ENCODE measurements around the gene TMEM63A. TPM values are rescaled to one million over a fixed set of nuclear protein-coding genes. Genes with fewer than 3 reads are reported as not detected.

Gene TMEM63A
- polyA plus RNA-seq (2011; rRNA removed) (9.5 and 12.4 TPM in 2 replicates), polyA plus RNA-seq (2017; fragmentation: RNase III; extraction: RNeasy Plus Mini Kit Qiagen cat#74134 plus additional on column Dnase treatment) (6.9 to 7.5 TPM (median 7.4 TPM) in 3 replicates), polyA minus RNA-seq (2011; rRNA and poly(A)+ RNA removed) (16.4 and 25.5 TPM in 2 replicates)
- 6.0 and 7.3 TPM in 2 replicates for polyA plus RNA-seq (2012; cell fraction: cytosol; rRNA removed)
- 45.6 and 50.6 TPM in 2 replicates for polyA plus RNA-seq (2012; cell fraction: nucleus; rRNA removed)

GRCh38 chr1:225881959-225882693 is at the start of gene TMEM63A:
TSS of gene TMEM63A (minus strand) at chr1:225882380. CDS start at chr1:225877580, 4,800 bp downstream.
- CTCF ChIA-PET = interaction anchor here (0.7 to 19.4 kb wide), 24 partner anchors 9 to 407 kb away, joined by 3 to 207 read pairs (median 5); partner anchors contain the start of gene SRP9

More at GRCh38 chr1:225881959-225882693, at the start of gene TMEM63A:
- DNase-seq (ENCODE audit: low read depth in 1 of 2, low spot score in 1 of 2) (peak; percentile 83 to 92), ATAC-seq (peak; percentile 82 to 90), FAIRE-seq (no peak)
- Histone ChIP-seq H3K4me3 (peak within 1 kb of the TSS; percentile 86), H3K9me3 (no peaks in the 10 kb centered on the region), H3K4me1 (peaks cover 35% of the 10 kb centered on the region), H3K27ac (peak within 1 kb of the TSS; percentile 88 to 95), H3K4me2 (peak within 1 kb of the TSS; percentile 98)
- POLR2A ChIA-PET = interaction anchor here (0.7 to 3.4 kb wide), 10 partner anchors 8 to 407 kb away, joined by 3 to 27 read pairs (median 4); partner anchors contain the start of genes EPHX1, H3-3A, PYCR2 and SRP9
- TF ChIP-seq POLR2A (IDR thresholded peaks at IDR 0.05; ENCODE audit: low read length) = peak; percentile 79
- 0 out of 2 replicates have a peak, but pooled peaks have one; percentile 56 for TF ChIP-seq KDM1A (IDR thresholded peaks at IDR 0.05; ENCODE audit: low read depth)
- TF ChIP-seq HDAC2 (IDR thresholded peaks at IDR 0.05) = peak; percentile 40; the same call in 1 of the 2 replicates
- TF ChIP-seq CTCF (IDR thresholded peaks at IDR 0.05) = 0 out of 3 replicates have a peak, but pooled peaks have one; percentile 18
- peak in 1 of 2 experiments; percentile 57; a peak in 2 of 5 replicates for TF ChIP-seq JUN (IDR thresholded peaks at IDR 0.05)
- TF ChIP-seq, protein P1, sequence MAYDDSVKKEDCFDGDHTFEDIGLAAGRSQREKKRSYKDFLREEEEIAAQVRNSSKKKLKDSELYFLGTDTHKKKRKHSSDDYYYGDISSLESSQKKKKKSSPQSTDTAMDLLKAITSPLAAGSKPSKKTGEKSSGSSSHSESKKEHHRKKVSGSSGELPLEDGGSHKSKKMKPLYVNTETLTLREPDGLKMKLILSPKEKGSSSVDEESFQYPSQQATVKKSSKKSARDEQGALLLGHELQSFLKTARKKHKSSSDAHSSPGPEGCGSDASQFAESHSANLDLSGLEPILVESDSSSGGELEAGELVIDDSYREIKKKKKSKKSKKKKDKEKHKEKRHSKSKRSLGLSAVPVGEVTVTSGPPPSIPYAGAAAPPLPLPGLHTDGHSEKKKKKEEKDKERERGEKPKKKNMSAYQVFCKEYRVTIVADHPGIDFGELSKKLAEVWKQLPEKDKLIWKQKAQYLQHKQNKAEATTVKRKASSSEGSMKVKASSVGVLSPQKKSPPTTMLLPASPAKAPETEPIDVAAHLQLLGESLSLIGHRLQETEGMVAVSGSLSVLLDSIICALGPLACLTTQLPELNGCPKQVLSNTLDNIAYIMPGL (CRISPR knock-in tag; IDR thresholded peaks at IDR 0.05; ENCODE audit: borderline replicate concordance) = no peak
- TF ChIP-seq BCL3 (IDR thresholded peaks at IDR 0.05) = peak; percentile 59; the same call in 1 of the 3 replicates
- TF ChIP-seq, protein P2, sequence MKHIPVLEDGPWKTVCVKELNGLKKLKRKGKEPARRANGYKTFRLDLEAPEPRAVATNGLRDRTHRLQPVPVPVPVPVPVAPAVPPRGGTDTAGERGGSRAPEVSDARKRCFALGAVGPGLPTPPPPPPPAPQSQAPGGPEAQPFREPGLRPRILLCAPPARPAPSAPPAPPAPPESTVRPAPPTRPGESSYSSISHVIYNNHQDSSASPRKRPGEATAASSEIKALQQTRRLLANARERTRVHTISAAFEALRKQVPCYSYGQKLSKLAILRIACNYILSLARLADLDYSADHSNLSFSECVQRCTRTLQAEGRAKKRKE (CRISPR knock-in tag; IDR thresholded peaks at IDR 0.05; ENCODE audit: low read depth) = no peak
- TF ChIP-seq E2F6 (IDR thresholded peaks at IDR 0.05; ENCODE audit: borderline replicate concordance, low read depth) = peak; percentile 41; the same call in 1 of the 2 replicates
- peak in 1 of 2 experiments; percentile 23; a peak in 1 of 5 replicates for TF ChIP-seq RAD21 (conservative IDR thresholded peaks at IDR 0.05 in 1 of 2, IDR thresholded peaks at IDR 0.05 in 1 of 2)
- no peak for TF ChIP-seq NFE2L2 (conservative IDR thresholded peaks at IDR 0.05; ENCODE audit: low read length)
- peak; percentile 50; the same call in 1 of the 2 replicates for TF ChIP-seq MAX (IDR thresholded peaks at IDR 0.05)
- WGBS (ENCODE audit: missing lambda C conversion rate) = under 1% methylated on average over 11 of the region's 64 CpGs
